Measurements from ENCODE around the gene KIF5A. TPM values are rescaled to one million over a fixed set of nuclear protein-coding genes. Genes with fewer than 3 reads are reported as not detected.
"Not testable (repeated sequence)": the region's sequence is repeated elsewhere in the genome, so short reads cannot be mapped to it uniquely, and the experiment has no call there.

The KIF5A gene
- total RNA-seq, 1 experiment from 2014 or later: 0.47 TPM

- H3K27me3 ChIP-seq: no peaks in the 10 kb centered on the region
- peaks cover 28% of the 10 kb centered on the region for H3K36me3 ChIP-seq
- H3K4me3 ChIP-seq: no peak overlapping the region
- peak overlapping the region; percentile 55 for H3K27ac ChIP-seq
- peaks cover 45% of the 10 kb centered on the region for H3K4me1 ChIP-seq
- DNase-seq: peak in 1 of 2 experiments; percentile 67
- H3K9me3 ChIP-seq (replicated peaks): no peaks in the 10 kb centered on the region
Measured at GRCh38 chr12:57614948-57615500, 65.2 kb downstream of the KIF5A start.

GRCh38 chr12:57615637-57616036 is 65.8 kb downstream of the KIF5A start:
- Histone ChIP-seq H3K27ac (no peak overlapping the region), H3K27me3 (no peaks in the 10 kb centered on the region), H3K36me3 (peaks cover 33% of the 10 kb centered on the region), H3K9me3 (replicated peaks) (no peaks in the 10 kb centered on the region), H3K4me1 (peaks cover 41% of the 10 kb centered on the region), H3K4me3 (no peak overlapping the region)
- DNase-seq: no peak

GRCh38 chr12:57616383-57617101 is 66.7 kb downstream of the KIF5A start:
- Histone ChIP-seq H3K4me1 (peaks cover 38% of the 10 kb centered on the region), H3K27ac (no peak overlapping the region), H3K36me3 (peaks cover 33% of the 10 kb centered on the region), H3K4me3 (no peak overlapping the region), H3K9me3 (replicated peaks) (no peaks in the 10 kb centered on the region), H3K27me3 (no peaks in the 10 kb centered on the region)
- DNase-seq: peak; percentile 66 to 67

- H3K27me3 ChIP-seq: no peaks in the 10 kb centered on the region
- H3K9me3 ChIP-seq (replicated peaks): no peaks in the 10 kb centered on the region
- DNase-seq: no peak
- H3K27ac ChIP-seq: no peak overlapping the region
- peaks cover 41% of the 10 kb centered on the region for H3K36me3 ChIP-seq
- no peak overlapping the region for H3K4me3 ChIP-seq
- H3K4me1 ChIP-seq: peaks cover 26% of the 10 kb centered on the region
Measured at GRCh38 chr12:57617942-57618341, 68.1 kb downstream of the KIF5A start.

GRCh38 chr12:57618431-57618830 is 68.6 kb downstream of the KIF5A start:
- not testable (repeated sequence) for H3K27me3 ChIP-seq, DNase-seq
- peaks cover 41% of the 10 kb centered on the region for H3K36me3 ChIP-seq

GRCh38 chr12:57618966-57619433 is 69.2 kb downstream of the KIF5A start:
- Histone ChIP-seq H3K27ac (no peak overlapping the region), H3K27me3 (no peaks in the 10 kb centered on the region), H3K4me1 (peaks cover 16% of the 10 kb centered on the region), H3K4me3 (no peak overlapping the region), H3K36me3 (peaks cover 41% of the 10 kb centered on the region), H3K9me3 (replicated peaks) (no peaks in the 10 kb centered on the region)
- DNase-seq: peak in 1 of 2 experiments; percentile 51

More at GRCh38 chr12:57618431-57618830, 68.6 kb downstream of the KIF5A start:
- not testable (repeated sequence) for H3K4me3 ChIP-seq; H3K27ac ChIP-seq; H3K9me3 ChIP-seq (replicated peaks)
- peaks cover 21% of the 10 kb centered on the region for H3K4me1 ChIP-seq

- no peak overlapping the region for H3K4me3 ChIP-seq
- H3K4me1 ChIP-seq: peaks cover 9% of the 10 kb centered on the region
- H3K9me3 ChIP-seq (replicated peaks): no peaks in the 10 kb centered on the region
- no peaks in the 10 kb centered on the region for H3K27me3 ChIP-seq
- no peak overlapping the region for H3K27ac ChIP-seq
- DNase-seq: peak in 1 of 2 experiments; percentile 54
- H3K36me3 ChIP-seq: peaks cover 41% of the 10 kb centered on the region
Measured at GRCh38 chr12:57619434-57620244, 69.8 kb downstream of the KIF5A start.

- Histone ChIP-seq H3K4me1 (peaks cover 2% of the 10 kb centered on the region; the same call in 1 of the 2 replicates), H3K27me3 (no peaks in the 10 kb centered on the region), H3K9me3 (replicated peaks) (no peaks in the 10 kb centered on the region), H3K36me3 (peaks cover 34% of the 10 kb centered on the region), H3K4me3 (no peak overlapping the region), H3K27ac (no peak overlapping the region)
- no peak for DNase-seq
Measured at GRCh38 chr12:57620245-57620935, 70.5 kb downstream of the KIF5A start.

GRCh38 chr12:57620936-57621496 is 71.2 kb downstream of the KIF5A start:
- Histone ChIP-seq H3K4me1 (no peaks in the 10 kb centered on the region), H3K27me3 (no peaks in the 10 kb centered on the region), H3K36me3 (peaks cover 31% of the 10 kb centered on the region), H3K4me3 (no peak overlapping the region), H3K9me3 (replicated peaks) (no peaks in the 10 kb centered on the region), H3K27ac (no peak overlapping the region)
- peak in 1 of 2 experiments; percentile 55 for DNase-seq

- DNase-seq: peak; percentile 79 to 81
- Histone ChIP-seq H3K36me3 (peaks cover 31% of the 10 kb centered on the region), H3K27ac (no peak overlapping the region), H3K9me3 (replicated peaks) (no peaks in the 10 kb centered on the region), H3K4me3 (no peak overlapping the region), H3K4me1 (no peaks in the 10 kb centered on the region), H3K27me3 (no peaks in the 10 kb centered on the region)
Measured at GRCh38 chr12:57621497-57622292, 71.9 kb downstream of the KIF5A start.

GRCh38 chr12:57622293-57623245 is 72.7 kb downstream of the KIF5A start:
- Histone ChIP-seq H3K4me1 (no peaks in the 10 kb centered on the region), H3K27me3 (no peaks in the 10 kb centered on the region), H3K36me3 (peaks cover 33% of the 10 kb centered on the region), H3K27ac (no peak overlapping the region), H3K9me3 (replicated peaks) (no peaks in the 10 kb centered on the region), H3K4me3 (no peak overlapping the region)
- DNase-seq: no peak

- no peaks in the 10 kb centered on the region for H3K27me3 ChIP-seq
- H3K4me3 ChIP-seq: no peak overlapping the region
- H3K36me3 ChIP-seq: peaks cover 35% of the 10 kb centered on the region
- no peaks in the 10 kb centered on the region for H3K4me1 ChIP-seq
- H3K27ac ChIP-seq: no peak overlapping the region
- H3K9me3 ChIP-seq (replicated peaks): no peaks in the 10 kb centered on the region
- DNase-seq: no peak
Measured at GRCh38 chr12:57623385-57623784, 73.5 kb downstream of the KIF5A start.
